BLaER1 (cell line): ENCODE data around the gene NAPSA.

ENCODE experiments used
- H3K27ac ChIP-seq: shearing (Covaris generic); formaldehyde crosslinking; 2 replicates; pipeline ENCODE4 v1.8.1; 2022
- H3K27me3 ChIP-seq: shearing (Covaris generic); formaldehyde crosslinking; 2 replicates; pipeline ENCODE4 v1.8.1; 2022
- H3K36me3 ChIP-seq: shearing (Covaris generic); formaldehyde crosslinking; 2 replicates; pipeline ENCODE4 v1.8.1; 2022
- H3K4me1 ChIP-seq: shearing (Covaris generic); formaldehyde crosslinking; 2 replicates; pipeline ENCODE4 v1.8.1; 2022
- H3K4me2 ChIP-seq: shearing (Covaris generic); formaldehyde crosslinking; 2 replicates; pipeline ENCODE4 v1.8.1; 2022
- H3K4me3 ChIP-seq: shearing (Covaris generic); formaldehyde crosslinking; 2 replicates; pipeline ENCODE4 v1.8.1; 2022
- H3K9ac ChIP-seq: shearing (Covaris generic); formaldehyde crosslinking; 2 replicates; pipeline ENCODE4 v1.8.1; 2022
- H3K9me3 ChIP-seq: shearing (Covaris generic); formaldehyde crosslinking; 2 replicates; pipeline ENCODE4 v1.8.1; 2022
- H4K20me1 ChIP-seq: shearing (Covaris generic); formaldehyde crosslinking; 2 replicates; pipeline ENCODE4 v1.8.1; 2022
- Cebpa-rat ChIP-seq: shearing (Covaris generic); IDR thresholded peaks from 2 replicates; pipeline ENCODE4 v1.8.1; 2022

Gene NAPSA

GRCh38 chr19:50319156-50319555 is 46.3 kb downstream of the NAPSA start:
- no peak overlapping the region for H3K9ac ChIP-seq
- no peak overlapping the region for H3K4me2 ChIP-seq
- H3K27me3 ChIP-seq = peaks cover 60% of the 10 kb centered on the region
- H3K27ac ChIP-seq = no peak overlapping the region
- H3K4me1 ChIP-seq = no peaks in the 10 kb centered on the region
- no peak for TF ChIP-seq Cebpa-rat
- no peaks in the 10 kb centered on the region for H3K9me3 ChIP-seq
- H4K20me1 ChIP-seq = no peaks in the 10 kb centered on the region; the same call in 1 of the 2 replicates
- H3K36me3 ChIP-seq = no peaks in the 10 kb centered on the region
- no peak overlapping the region for H3K4me3 ChIP-seq

GRCh38 chr19:50318438-50318837 is 47.0 kb downstream of the NAPSA start:
- H3K9me3 ChIP-seq = no peaks in the 10 kb centered on the region
- H3K27me3 ChIP-seq = peaks cover 64% of the 10 kb centered on the region
- no peak overlapping the region for H3K9ac ChIP-seq
- no peaks in the 10 kb centered on the region for H3K36me3 ChIP-seq
- peaks cover 1% of the 10 kb centered on the region; the same call in 1 of the 2 replicates for H4K20me1 ChIP-seq
- no peak overlapping the region for H3K4me3 ChIP-seq
- H3K4me1 ChIP-seq = no peaks in the 10 kb centered on the region
- H3K27ac ChIP-seq = no peak overlapping the region
- no peak for TF ChIP-seq Cebpa-rat
- no peak overlapping the region for H3K4me2 ChIP-seq

- Histone ChIP-seq H3K27me3 (peaks cover 77% of the 10 kb centered on the region), H3K4me2 (no peak overlapping the region), H3K36me3 (no peaks in the 10 kb centered on the region), H3K9me3 (no peaks in the 10 kb centered on the region), H3K4me3 (no peak overlapping the region), H3K4me1 (no peaks in the 10 kb centered on the region), H3K27ac (no peak overlapping the region), H3K9ac (no peak overlapping the region), H4K20me1 (peaks cover 8% of the 10 kb centered on the region; the same call in 1 of the 2 replicates)
- TF ChIP-seq Cebpa-rat = no peak
Measured at GRCh38 chr19:50317115-50317514, 48.3 kb downstream of the NAPSA start.

- H4K20me1 ChIP-seq = peaks cover 14% of the 10 kb centered on the region; the same call in 1 of the 2 replicates
- H3K27ac ChIP-seq = no peak overlapping the region
- H3K9me3 ChIP-seq = no peaks in the 10 kb centered on the region
- H3K4me1 ChIP-seq = no peaks in the 10 kb centered on the region
- no peak for TF ChIP-seq Cebpa-rat
- H3K36me3 ChIP-seq = no peaks in the 10 kb centered on the region
- H3K9ac ChIP-seq = no peak overlapping the region
- H3K27me3 ChIP-seq = peaks cover 89% of the 10 kb centered on the region
- H3K4me2 ChIP-seq = no peak overlapping the region
- no peak overlapping the region for H3K4me3 ChIP-seq
Measured at GRCh38 chr19:50315773-50316448, 49.5 kb downstream of the NAPSA start.

GRCh38 chr19:50314724-50315708 is 50.4 kb downstream of the NAPSA start:
- H3K9me3 ChIP-seq = no peaks in the 10 kb centered on the region
- H4K20me1 ChIP-seq = peaks cover 23% of the 10 kb centered on the region; the same call in 1 of the 2 replicates
- H3K9ac ChIP-seq = no peak overlapping the region
- no peak overlapping the region for H3K4me2 ChIP-seq
- no peak overlapping the region for H3K27ac ChIP-seq
- peaks cover 98% of the 10 kb centered on the region for H3K27me3 ChIP-seq
- H3K4me1 ChIP-seq = no peaks in the 10 kb centered on the region
- no peak overlapping the region for H3K4me3 ChIP-seq
- no peak for TF ChIP-seq Cebpa-rat
- H3K36me3 ChIP-seq = no peaks in the 10 kb centered on the region

GRCh38 chr19:50313812-50314536 is 51.5 kb downstream of the NAPSA start:
- Histone ChIP-seq H3K9me3 (no peaks in the 10 kb centered on the region), H3K27ac (no peak overlapping the region), H3K36me3 (no peaks in the 10 kb centered on the region), H3K4me1 (no peaks in the 10 kb centered on the region), H3K4me2 (no peak overlapping the region), H3K9ac (no peak overlapping the region), H3K4me3 (no peak overlapping the region), H4K20me1 (peaks cover 24% of the 10 kb centered on the region; the same call in 1 of the 2 replicates), H3K27me3 (peaks cover 99% of the 10 kb centered on the region)
- TF ChIP-seq Cebpa-rat = no peak

- Histone ChIP-seq H3K27me3 (peaks cover 99% of the 10 kb centered on the region), H3K9me3 (no peaks in the 10 kb centered on the region), H3K4me1 (no peaks in the 10 kb centered on the region), H3K36me3 (no peaks in the 10 kb centered on the region), H3K27ac (no peak overlapping the region), H3K4me2 (no peak overlapping the region), H4K20me1 (peaks cover 24% of the 10 kb centered on the region; the same call in 1 of the 2 replicates), H3K4me3 (no peak overlapping the region), H3K9ac (no peak overlapping the region)
- no peak for TF ChIP-seq Cebpa-rat
Measured at GRCh38 chr19:50312967-50313811, 52.2 kb downstream of the NAPSA start.

GRCh38 chr19:50311723-50312635 is 53.5 kb downstream of the NAPSA start:
- no peak overlapping the region for H3K27ac ChIP-seq
- no peaks in the 10 kb centered on the region for H3K4me1 ChIP-seq
- peaks cover 95% of the 10 kb centered on the region for H3K27me3 ChIP-seq
- peaks cover 24% of the 10 kb centered on the region; the same call in 1 of the 2 replicates for H4K20me1 ChIP-seq
- no peaks in the 10 kb centered on the region for H3K9me3 ChIP-seq
- no peaks in the 10 kb centered on the region for H3K36me3 ChIP-seq
- H3K4me3 ChIP-seq = no peak overlapping the region
- no peak overlapping the region for H3K9ac ChIP-seq
- H3K4me2 ChIP-seq = no peak overlapping the region
- no peak for TF ChIP-seq Cebpa-rat
